ENCODE measurements around the gene AP1M2. TPM values are rescaled to one million over a fixed set of nuclear protein-coding genes. Genes with fewer than 3 reads are reported as not detected.

Gene AP1M2
- total RNA-seq, 1 experiment from 2014 or later, result 196 TPM

DNA sequence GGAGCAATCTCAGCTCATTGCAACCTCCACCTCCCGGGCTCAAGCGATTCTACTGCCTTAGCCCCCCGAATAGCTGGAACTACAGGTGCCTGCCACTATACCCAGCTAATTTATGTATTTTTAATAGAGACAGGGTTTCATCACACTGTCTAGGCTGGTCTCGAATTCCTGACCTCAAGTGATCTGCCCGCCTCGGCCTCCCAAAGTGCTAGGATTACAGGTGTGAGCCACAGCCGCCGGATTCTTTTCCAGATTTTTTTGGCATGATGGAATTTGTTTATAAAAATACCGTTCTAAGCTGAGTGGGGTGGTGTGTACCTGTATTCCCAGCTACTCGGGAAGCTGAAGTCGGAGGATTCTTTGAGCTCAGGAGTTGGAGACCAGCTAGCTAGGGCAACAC lies 49.4 kb downstream of the AP1M2 start:
- TF ChIP-seq, protein P1, sequence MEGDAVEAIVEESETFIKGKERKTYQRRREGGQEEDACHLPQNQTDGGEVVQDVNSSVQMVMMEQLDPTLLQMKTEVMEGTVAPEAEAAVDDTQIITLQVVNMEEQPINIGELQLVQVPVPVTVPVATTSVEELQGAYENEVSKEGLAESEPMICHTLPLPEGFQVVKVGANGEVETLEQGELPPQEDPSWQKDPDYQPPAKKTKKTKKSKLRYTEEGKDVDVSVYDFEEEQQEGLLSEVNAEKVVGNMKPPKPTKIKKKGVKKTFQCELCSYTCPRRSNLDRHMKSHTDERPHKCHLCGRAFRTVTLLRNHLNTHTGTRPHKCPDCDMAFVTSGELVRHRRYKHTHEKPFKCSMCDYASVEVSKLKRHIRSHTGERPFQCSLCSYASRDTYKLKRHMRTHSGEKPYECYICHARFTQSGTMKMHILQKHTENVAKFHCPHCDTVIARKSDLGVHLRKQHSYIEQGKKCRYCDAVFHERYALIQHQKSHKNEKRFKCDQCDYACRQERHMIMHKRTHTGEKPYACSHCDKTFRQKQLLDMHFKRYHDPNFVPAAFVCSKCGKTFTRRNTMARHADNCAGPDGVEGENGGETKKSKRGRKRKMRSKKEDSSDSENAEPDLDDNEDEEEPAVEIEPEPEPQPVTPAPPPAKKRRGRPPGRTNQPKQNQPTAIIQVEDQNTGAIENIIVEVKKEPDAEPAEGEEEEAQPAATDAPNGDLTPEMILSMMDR (IDR thresholded peaks at IDR 0.05; ENCODE audit: insufficient read depth in 1 of 2, low read depth in 1 of 2, low read length in 1 of 2, severe bottlenecking in 1 of 2, unreplicated experiment in 1 of 2), result no peak
- DNase-seq, result no peak
- Mint-ChIP-seq H3K27me3 (ENCODE audit: insufficient read depth, unreplicated experiment) (no peaks in the 10 kb centered on the region), H3K4me3 (ENCODE audit: unreplicated experiment) (no peak overlapping the region), H3K4me1 (ENCODE audit: low read depth, unreplicated experiment) (no peaks in the 10 kb centered on the region), H3K9me3 (ENCODE audit: unreplicated experiment) (no peaks in the 10 kb centered on the region), H3K27ac (ENCODE audit: unreplicated experiment) (no peak overlapping the region), H3K36me3 (ENCODE audit: insufficient read depth, unreplicated experiment) (no peaks in the 10 kb centered on the region)
- BruUV-seq (replicated peaks), result no TSS peak
- ChIA-PET POLR2A (interaction anchor here (0.6 to 0.9 kb wide), 2 partner anchors 31 to 204 kb away, joined by 3 to 8 read pairs; partner anchors contain the start of gene RAVER1), CTCF (interaction anchor here (0.6 to 1.0 kb wide), 2 partner anchors 32 to 114 kb away, joined by 3 to 4 read pairs; no protein-coding TSS in a partner anchor)
- Histone ChIP-seq H3K4me3 (ENCODE audit: low read depth, low read length) (no peak overlapping the region), H3K36me3 (ENCODE audit: control insufficient read depth, insufficient read depth, low read length) (no peaks in the 10 kb centered on the region), H3K9me3 (no peaks in the 10 kb centered on the region), H3K27me3 (replicated peaks; ENCODE audit: control insufficient read depth, insufficient read depth, low read length) (no peaks in the 10 kb centered on the region), H3K4me1 (no peaks in the 10 kb centered on the region)
- intact Hi-C loops (cut with micrococcal nuclease; ENCODE audit: unreplicated experiment), result no loop called here

DNA sequence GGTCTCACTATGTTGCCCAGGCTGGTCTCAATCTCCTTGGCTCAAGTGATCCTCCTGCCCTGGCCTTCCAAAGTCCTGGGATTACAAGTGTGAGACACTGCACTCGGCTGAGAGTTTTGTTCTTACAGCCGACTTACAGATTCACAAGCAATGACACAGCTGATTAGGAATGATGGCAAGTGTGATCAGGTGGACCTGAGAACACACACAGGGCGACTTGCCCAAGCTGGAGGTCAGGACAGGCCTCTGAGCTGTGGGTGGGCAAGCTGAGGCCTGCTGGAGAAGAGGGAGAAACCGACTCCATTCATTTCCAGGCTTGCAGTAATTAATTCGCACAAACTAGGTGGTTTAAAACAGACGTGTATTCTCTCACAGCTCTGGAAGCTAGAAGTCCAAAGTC lies 51.5 kb downstream of the AP1M2 start:
- Mint-ChIP-seq H3K27ac (ENCODE audit: unreplicated experiment) (no peak overlapping the region), H3K4me1 (ENCODE audit: low read depth, unreplicated experiment) (no peaks in the 10 kb centered on the region), H3K9me3 (ENCODE audit: unreplicated experiment) (no peaks in the 10 kb centered on the region), H3K27me3 (ENCODE audit: insufficient read depth, unreplicated experiment) (no peaks in the 10 kb centered on the region), H3K4me3 (ENCODE audit: unreplicated experiment) (no peak overlapping the region), H3K36me3 (ENCODE audit: insufficient read depth, unreplicated experiment) (no peaks in the 10 kb centered on the region)
- Histone ChIP-seq H3K9me3 (no peaks in the 10 kb centered on the region), H3K27me3 (replicated peaks; ENCODE audit: control insufficient read depth, insufficient read depth, low read length) (no peaks in the 10 kb centered on the region), H3K4me1 (no peaks in the 10 kb centered on the region), H3K36me3 (ENCODE audit: control insufficient read depth, insufficient read depth, low read length) (no peaks in the 10 kb centered on the region), H3K4me3 (ENCODE audit: low read depth, low read length) (no peak overlapping the region)
- POLR2A ChIA-PET, result interaction anchor here (0.7 kb wide), 1 partner anchor 89 kb away, joined by 5 read pairs; no protein-coding TSS in a partner anchor
- TF ChIP-seq, protein P1 (IDR thresholded peaks at IDR 0.05; ENCODE audit: insufficient read depth in 1 of 2, low read depth in 1 of 2, low read length in 1 of 2, severe bottlenecking in 1 of 2, unreplicated experiment in 1 of 2), result no peak
- CTCF ChIA-PET, result interaction anchor here (0.5 to 1.3 kb wide), 3 partner anchors 57 to 164 kb away, joined by 3 to 4 read pairs (median 4); partner anchors contain the start of gene TYK2
- intact Hi-C loops (cut with micrococcal nuclease; ENCODE audit: unreplicated experiment), result no loop called here
- no peak for DNase-seq
- no TSS peak for BruUV-seq (replicated peaks)

DNA sequence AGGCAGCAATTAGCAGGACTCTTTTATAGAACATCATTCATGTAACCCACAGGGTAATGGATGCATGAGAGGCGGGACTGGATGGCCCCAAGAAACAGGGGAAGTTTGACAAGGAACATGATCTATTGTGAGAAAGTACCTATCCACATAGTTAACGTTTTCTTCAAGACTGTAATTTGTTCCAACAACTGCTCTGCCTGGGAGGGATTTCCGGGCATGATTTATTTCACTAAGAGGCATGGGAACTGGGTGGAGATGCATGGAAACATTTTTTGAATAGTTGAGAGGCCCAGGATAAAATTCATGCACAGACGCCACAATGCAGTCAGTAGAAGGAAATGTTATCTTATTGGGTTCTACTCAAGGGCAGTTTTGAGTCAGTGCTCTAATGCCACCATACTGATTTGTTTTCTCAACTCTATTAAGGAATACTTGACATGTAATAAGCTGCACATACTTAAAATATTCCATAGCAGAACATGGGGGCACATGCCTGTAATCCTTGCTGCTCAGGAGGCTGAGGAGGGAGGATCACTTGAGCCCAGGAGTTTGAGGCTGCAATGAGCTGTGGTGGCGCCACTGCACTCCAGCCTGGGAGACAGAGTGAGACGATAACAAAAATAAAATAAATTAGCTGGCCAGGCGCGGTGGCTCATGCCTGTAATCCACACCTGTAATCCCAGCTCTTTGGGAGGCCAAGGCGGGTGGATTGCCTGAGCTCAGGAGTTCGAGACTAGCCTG lies 53.3 kb downstream of the AP1M2 start:
- no peaks in the 10 kb centered on the region for H3K27me3 ChIP-seq (replicated peaks; ENCODE audit: control insufficient read depth, insufficient read depth, low read length)
- H3K9me3 ChIP-seq, result no peaks in the 10 kb centered on the region
- H3K4me3 ChIP-seq (ENCODE audit: low read depth, low read length), result no peak overlapping the region
- H3K4me1 ChIP-seq, result no peaks in the 10 kb centered on the region
- H3K36me3 ChIP-seq (ENCODE audit: control insufficient read depth, insufficient read depth, low read length), result no peaks in the 10 kb centered on the region
- ChIA-PET CTCF (no interaction called here), POLR2A (no interaction called here)
- intact Hi-C loops (cut with micrococcal nuclease; ENCODE audit: unreplicated experiment), result no loop called here
- Mint-ChIP-seq H3K4me1 (ENCODE audit: low read depth, unreplicated experiment) (no peaks in the 10 kb centered on the region), H3K4me3 (ENCODE audit: unreplicated experiment) (no peak overlapping the region), H3K27ac (ENCODE audit: unreplicated experiment) (no peak overlapping the region), H3K36me3 (ENCODE audit: insufficient read depth, unreplicated experiment) (no peaks in the 10 kb centered on the region), H3K27me3 (ENCODE audit: insufficient read depth, unreplicated experiment) (no peaks in the 10 kb centered on the region), H3K9me3 (ENCODE audit: unreplicated experiment) (no peaks in the 10 kb centered on the region)
- BruUV-seq (replicated peaks), result no TSS peak
- TF ChIP-seq, protein P1 (IDR thresholded peaks at IDR 0.05; ENCODE audit: insufficient read depth in 1 of 2, low read depth in 1 of 2, low read length in 1 of 2, severe bottlenecking in 1 of 2, unreplicated experiment in 1 of 2), result no peak
- no peak for DNase-seq

Data from Caco-2 (cell line).